BJ (cell line): ENCODE results near the gene ITPR3. TPM values are rescaled to one million over a fixed set of nuclear protein-coding genes. Genes with fewer than 3 reads are reported as not detected.

Experiments
- CTCF ChIA-PET: fragments of 350-600 bp; formaldehyde crosslinking; extraction: SDS; loops from one replicate; lab custom pipeline; 2021; ENCODE audit warnings: antibody characterized with exemption, inconsistent platforms; lab: Yijun Ruan, JAX
- POLR2A ChIA-PET: fragments of 300-600 bp; sonication (Branson Sonifier 250); formaldehyde crosslinking; extraction: SDS; loops from one replicate; lab custom pipeline; 2021; ENCODE audit warnings: antibody characterized with exemption; lab: Charles Lee
- DNase-seq: peaks from one replicate; pipeline ENCODE4 v3.0.0-alpha.2; 2011; ENCODE audit warnings: low read depth
- H3K27me3 ChIP-seq: 2 replicates; pipeline ENCODE4 v1.6.0; 2011; ENCODE audit warnings: low read length; ENCODE audit not compliant: control insufficient read depth, insufficient read depth
- H3K36me3 ChIP-seq: 2 replicates; pipeline ENCODE4 v1.5.1; 2011; ENCODE audit warnings: low read length; ENCODE audit not compliant: control insufficient read depth, insufficient read depth
- H3K4me3 ChIP-seq: 2 replicates; pipeline ENCODE4 v1.5.1; 2011; ENCODE audit warnings: low read depth, mild to moderate bottlenecking, control low read depth, low read length
- polyA plus RNA-seq: library from polyadenylated mRNA; depleted of rRNA; stranded (reverse); fragments of >200 nt; gene quantifications from 2 replicates; pipeline ENCODE4 v1.2.3, GENCODE V29; 2011
- TF ChIP-seq, protein P1 (sequence below): IDR thresholded peaks from 2 replicates; pipeline ENCODE4 v1.5.1; 2011; ENCODE audit warnings: low read depth, mild to moderate bottlenecking, control low read depth, inconsistent platforms, low read length, moderate library complexity; ENCODE audit not compliant: insufficient read depth

The ITPR3 gene
- polyA plus RNA-seq, 1 experiment, result 16.6 TPM

DNA sequence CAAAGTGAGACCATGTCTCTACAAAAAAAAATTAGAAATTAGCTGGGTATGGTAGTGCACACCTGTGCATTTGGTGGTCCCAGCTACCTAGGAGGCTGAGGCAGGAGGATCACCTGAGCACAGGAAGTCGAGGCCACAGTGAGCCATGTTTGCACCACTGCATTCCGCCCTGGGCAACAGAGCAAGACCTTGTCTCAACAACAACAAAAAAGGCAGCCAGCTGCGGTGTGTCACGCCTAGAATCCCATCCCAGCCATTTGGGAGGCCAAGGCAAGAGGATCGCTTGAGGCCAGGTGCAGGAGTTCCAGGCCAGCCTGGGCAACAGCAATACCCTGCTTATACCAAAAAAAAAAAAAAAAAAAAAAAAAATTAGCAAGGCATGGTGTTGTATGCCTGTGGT, 39.9 kb upstream of the ITPR3 start:
- H3K27me3 ChIP-seq, result no peaks in the 10 kb centered on the region
- H3K36me3 ChIP-seq, result peaks cover 7% of the 10 kb centered on the region
- ChIA-PET CTCF (interaction anchor here (2.0 to 17.2 kb wide), 4 partner anchors 9 to 181 kb away, joined by 6 to 335 read pairs (median 8); partner anchors contain the start of gene UQCC2), POLR2A (no interaction called here)
- H3K4me3 ChIP-seq, result no peak overlapping the region
- TF ChIP-seq, protein P1, sequence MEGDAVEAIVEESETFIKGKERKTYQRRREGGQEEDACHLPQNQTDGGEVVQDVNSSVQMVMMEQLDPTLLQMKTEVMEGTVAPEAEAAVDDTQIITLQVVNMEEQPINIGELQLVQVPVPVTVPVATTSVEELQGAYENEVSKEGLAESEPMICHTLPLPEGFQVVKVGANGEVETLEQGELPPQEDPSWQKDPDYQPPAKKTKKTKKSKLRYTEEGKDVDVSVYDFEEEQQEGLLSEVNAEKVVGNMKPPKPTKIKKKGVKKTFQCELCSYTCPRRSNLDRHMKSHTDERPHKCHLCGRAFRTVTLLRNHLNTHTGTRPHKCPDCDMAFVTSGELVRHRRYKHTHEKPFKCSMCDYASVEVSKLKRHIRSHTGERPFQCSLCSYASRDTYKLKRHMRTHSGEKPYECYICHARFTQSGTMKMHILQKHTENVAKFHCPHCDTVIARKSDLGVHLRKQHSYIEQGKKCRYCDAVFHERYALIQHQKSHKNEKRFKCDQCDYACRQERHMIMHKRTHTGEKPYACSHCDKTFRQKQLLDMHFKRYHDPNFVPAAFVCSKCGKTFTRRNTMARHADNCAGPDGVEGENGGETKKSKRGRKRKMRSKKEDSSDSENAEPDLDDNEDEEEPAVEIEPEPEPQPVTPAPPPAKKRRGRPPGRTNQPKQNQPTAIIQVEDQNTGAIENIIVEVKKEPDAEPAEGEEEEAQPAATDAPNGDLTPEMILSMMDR, result no peak
- no peak for DNase-seq

DNA sequence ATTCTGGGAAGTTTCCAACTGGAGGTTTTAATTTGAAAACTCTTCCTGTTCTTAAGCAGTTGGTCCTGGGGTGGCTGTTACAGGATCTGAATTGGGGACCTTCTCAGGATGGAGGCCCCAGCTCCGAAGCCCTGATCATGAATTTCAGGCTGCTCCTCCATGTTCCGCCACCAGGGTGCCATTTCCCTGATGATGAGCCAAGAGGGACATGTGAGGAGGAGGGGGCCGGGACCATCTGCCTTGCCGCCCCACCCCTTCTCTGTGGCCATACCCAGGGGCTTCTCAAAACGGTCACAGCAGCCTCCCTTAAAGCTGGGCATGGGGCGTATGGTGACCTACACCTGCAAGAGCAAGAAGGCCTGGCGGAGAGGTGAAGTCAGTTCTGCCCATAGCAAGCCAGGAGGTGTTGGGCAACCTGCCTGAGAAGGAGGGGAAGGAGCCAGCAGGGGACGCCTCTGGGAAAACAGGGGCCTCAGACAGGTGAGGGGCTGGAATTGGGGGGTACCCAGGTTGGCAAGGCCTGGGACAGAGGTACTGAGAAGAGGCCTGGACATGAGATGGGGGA, 37.4 kb upstream of the ITPR3 start:
- TF ChIP-seq, protein P1, result peak; percentile 43
- no peak for DNase-seq
- ChIA-PET POLR2A (no interaction called here), CTCF (interaction anchor here (0.5 to 17.2 kb wide), 12 partner anchors 11 to 1099 kb away, joined by 3 to 335 read pairs (median 4); partner anchors contain the start of genes ITPR3 and UQCC2)
- Histone ChIP-seq H3K4me3 (no peak overlapping the region), H3K27me3 (no peaks in the 10 kb centered on the region), H3K36me3 (no peaks in the 10 kb centered on the region)

DNA sequence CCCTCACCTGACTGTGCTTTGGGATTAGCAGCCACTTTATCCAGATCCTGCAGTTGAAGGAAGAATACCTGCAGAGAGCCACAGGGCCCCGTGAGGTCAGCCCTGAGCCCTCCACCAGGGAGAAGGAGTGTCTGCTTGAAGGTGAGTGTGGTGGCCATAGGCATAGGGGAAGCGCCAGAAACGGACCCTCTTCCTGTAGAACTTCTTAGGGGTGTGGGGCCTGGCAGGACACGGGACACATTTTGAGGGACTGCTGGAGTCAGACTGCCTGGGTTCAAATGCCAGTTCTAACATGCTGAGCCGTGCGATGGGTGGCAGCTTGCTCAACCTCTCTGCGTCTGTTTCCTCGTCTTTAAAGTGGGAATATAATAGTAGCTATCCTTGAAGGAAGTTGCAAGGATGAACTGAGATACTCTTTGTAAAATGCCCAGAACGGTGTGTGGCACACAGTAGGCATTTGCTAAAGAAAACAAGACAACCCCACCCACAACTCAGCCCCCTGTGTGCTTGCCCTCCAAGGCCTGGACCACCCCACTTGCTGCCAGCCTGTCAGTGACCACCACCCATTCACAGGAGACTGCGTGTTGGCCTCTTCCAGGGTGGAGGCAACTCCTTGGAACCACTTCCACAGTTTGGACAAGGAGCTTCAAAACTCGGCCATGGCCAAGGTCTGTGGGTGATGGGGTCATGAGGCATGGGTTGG, 36.3 kb upstream of the ITPR3 start:
- Histone ChIP-seq H3K36me3 (no peaks in the 10 kb centered on the region), H3K4me3 (no peak overlapping the region), H3K27me3 (no peaks in the 10 kb centered on the region)
- CTCF ChIA-PET, result interaction anchor here (0.5 to 17.2 kb wide), 20 partner anchors 10 to 569 kb away, joined by 3 to 335 read pairs (median 4); partner anchors contain the start of genes ITPR3 and UQCC2
- DNase-seq, result no peak
- POLR2A ChIA-PET, result no interaction called here
- TF ChIP-seq, protein P1, result no peak

DNA sequence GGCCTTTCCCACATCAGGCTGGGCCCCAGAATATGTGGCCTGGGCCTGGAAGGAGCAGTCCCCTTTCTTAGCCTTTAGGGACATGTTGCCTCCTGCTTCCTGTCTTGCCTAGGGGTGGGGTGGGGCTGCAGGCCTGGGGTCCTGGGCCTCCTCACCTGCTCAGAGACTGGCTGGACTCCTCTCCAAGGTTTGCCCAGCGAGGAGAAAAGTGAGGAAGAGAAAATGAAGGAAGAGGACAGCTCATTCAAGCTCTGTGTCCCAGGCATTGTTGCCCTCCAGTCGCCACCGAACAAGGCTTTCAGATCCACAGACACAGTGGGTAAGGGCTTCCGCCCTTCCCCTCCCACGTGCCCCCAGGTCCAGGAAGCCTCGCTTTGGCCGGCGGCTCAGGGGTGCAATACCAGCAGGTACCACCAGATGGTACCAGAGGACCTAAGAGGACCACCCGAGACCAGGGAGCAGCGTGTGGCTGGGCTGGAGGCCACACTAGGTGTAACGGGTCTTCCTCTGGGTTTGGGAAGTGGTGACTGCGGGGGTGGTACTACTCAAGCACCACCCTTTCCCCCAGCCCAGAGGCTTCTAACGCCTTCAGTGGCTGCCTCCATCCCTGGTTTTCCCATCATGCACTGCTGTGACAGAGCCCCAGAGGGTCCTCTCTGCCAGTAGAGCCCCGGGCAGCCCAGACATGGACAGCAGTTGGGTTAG, 35.6 kb upstream of the ITPR3 start:
- POLR2A ChIA-PET, result no interaction called here
- H3K4me3 ChIP-seq, result no peak overlapping the region

More for the DNA sequence above, 35.6 kb upstream of the ITPR3 start:
- CTCF ChIA-PET, result interaction anchor here (0.8 to 17.2 kb wide), 24 partner anchors 9 to 570 kb away, joined by 3 to 335 read pairs (median 5); partner anchors contain the start of genes ITPR3 and UQCC2
- no peaks in the 10 kb centered on the region for H3K27me3 ChIP-seq
- TF ChIP-seq, protein P1, result peak; percentile 97
- no peaks in the 10 kb centered on the region for H3K36me3 ChIP-seq
- DNase-seq, result no peak
